HG02678 (cell line): Measurements from ENCODE around the gene RABL3.
"Not testable (repeated sequence)": the region's sequence is repeated elsewhere in the genome, so short reads cannot be mapped to it uniquely, and the experiment has no call there.

Source experiments
- ATAC-seq: cut with Tn5 transposase; IDR thresholded peaks from one replicate; pipeline ENCODE4 v1.9.1; 2021; ENCODE audit warnings: mild to moderate bottlenecking, moderate library complexity; ENCODE audit not compliant: unreplicated experiment

The RABL3 gene

DNA sequence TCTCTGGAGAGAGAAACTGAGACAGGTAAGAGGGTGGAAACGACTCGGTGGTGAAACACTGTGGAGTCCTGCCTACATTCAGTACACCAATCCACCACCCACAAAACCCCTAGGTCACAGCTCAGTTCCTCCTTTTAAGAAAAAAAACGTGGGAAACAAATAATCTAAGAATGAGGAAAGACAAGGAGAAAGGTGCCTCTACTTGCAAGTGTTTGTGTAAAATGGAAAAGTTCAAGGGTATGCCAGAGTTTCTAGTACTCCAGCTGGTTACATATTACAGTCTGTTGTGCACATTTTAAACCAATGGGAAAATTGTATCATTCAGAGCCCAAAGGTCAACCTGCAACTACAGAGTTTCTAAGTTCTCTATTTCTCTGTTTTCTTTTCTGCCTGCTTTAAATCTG is 92.5 kb downstream of the RABL3 start:
- no peak for ATAC-seq

DNA sequence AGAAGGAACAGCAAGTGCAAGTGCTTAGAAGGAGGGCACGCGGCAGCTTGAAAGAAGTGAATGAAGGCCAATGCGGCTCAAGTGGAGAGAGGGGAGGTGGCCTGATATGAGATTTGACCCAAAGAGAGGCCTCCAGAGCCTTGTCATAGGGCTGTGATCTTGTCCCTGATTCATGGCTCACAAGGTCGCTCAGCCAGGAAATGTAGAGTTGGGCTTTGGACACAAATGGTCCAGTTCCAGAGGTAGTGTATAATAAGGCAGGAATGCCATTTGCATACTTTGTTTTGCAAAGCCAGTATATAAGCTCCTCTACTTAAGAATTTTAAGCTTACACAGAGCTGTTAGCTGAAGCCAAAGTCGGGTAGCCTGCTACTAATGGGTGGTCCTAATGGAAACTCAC is 94.0 kb downstream of the RABL3 start:
- no peak for ATAC-seq

DNA sequence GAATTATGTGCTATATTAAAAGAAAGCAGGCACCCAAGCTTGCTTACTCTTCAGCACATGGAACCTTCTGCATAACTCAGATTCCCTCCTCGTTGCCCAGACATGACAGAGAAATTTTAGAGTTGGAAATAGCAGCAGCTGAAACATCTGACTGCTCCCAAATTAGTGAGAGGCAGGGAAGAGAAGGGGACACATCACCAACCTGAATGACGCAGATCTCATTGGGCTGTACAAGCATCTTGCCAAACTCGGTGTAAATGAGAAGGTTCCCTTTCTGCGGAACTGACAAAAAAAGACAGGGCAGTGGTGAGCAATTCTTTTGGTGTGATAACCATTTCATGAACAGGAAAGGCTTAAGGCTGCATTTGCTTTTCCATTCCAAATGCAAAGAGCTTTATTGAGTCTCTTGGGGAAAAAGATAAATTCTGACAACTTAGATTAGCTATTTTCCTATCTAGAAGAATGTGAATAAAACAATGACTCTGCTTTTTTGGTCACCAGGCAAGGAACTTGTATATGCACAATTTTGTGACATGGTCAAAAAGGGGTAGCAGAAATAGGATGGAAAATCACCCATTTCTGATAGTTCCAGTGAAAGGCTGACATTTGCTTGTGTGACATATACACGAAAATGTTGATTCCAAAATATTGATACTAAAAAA is 95.4 kb downstream of the RABL3 start:
- ATAC-seq: no peak

DNA sequence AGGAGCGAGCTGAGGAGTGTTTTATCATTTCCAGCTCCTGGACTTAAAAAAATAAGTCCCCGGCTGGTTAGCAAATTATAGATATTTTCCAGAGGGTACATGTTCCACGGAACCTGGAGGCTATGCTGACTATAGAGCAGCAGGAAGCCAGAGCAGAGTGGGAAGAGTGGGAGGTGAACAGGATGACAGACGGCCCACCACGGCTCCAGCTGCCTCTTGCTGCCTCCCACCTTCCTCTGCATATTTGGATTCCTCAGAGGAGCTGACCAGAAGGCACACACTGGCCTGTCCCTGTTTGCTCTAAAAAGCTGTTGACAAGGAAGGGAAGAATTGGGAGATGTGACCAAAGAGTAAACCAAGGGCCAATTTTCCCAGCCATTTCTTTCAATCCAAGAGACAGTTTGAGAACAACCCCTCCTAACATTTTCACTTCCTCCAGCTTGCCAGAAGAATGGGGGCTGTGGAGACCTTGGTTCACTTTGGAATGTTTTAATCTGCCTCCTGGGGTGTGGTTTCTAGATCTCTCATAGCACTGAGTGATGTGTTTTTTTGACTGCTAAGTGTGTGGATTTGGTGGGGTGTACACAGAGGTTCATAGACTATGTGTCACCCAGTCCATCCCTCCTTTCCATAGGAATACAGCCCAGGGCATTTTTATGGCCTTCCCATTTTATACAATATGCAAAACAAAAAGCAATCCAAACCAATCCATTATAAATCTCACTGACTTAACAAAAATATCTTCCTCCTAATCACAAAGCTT is 97.1 kb downstream of the RABL3 start:
- no peak for ATAC-seq

DNA sequence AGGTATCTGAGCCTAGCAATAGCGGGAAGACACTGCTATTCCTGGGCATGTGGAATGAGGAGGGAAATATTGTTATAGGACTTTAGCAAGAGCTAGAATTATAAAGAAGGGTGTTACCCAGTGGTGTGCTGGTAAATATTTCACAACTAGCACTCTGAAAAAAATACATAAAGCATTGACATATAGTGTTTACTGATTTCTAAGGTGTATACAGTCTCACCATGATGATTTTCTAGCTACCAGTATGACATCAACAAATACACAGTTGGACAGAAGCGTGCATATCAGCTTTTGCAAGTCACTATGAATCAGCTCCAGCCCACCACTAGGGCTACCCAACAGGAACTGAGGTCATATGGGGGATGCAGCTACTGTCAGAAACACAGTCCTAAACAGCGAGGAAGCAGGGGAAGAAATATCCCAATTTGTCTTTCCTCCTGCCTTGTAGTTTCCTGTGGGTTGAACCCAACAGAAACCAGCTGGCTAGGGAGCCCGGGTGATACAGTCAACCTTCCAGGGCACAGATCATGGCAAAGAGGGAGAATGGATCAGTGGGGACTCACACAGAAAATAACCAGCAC is 99.9 kb downstream of the RABL3 start:
- no peak for ATAC-seq

DNA sequence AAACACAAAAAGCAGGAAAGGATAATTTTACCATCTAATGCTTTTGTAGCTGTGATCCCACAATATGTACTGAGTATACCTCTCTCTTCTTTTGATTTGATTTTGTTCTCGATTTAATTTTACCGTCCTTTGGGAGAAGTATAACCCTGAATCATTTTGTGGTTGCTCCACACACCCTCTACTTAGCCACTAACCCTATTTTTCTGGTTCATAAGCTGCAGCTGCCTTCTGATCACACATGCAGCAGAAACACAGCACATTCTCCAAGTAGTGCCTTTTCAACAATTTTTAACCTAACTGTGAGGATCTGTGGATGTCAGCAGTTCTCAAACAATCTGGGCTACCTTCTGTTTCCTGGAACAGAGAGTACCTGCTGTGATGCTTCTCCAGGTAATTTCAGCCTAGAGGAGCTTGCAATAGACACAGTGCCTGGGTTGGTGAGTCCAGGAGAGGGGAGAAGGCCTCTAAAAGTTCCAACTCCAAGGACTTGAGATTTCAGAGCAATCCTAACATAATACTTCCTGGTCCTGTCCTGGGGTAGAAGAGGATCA is 100.5 kb downstream of the RABL3 start:
- ATAC-seq: no peak

DNA sequence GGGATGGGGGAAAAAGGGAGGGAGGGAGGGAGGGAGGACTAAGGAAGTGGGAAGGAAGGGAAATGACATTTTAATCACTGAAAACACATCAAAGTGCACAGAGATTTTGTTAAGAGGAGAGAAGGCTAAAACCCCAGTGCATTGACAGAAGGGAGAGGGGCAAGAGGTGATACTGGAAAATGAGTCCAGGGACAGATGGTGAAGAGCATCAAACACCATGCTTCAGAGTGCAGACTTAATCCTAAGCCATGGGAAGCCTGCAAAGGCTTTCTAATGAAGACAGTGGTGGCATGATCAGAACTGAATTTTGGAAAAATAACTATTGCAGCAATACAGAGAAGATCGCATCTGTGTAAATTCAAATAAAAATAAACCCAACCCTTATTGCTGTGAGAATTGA is 102.1 kb downstream of the RABL3 start:
- no peak for ATAC-seq

DNA sequence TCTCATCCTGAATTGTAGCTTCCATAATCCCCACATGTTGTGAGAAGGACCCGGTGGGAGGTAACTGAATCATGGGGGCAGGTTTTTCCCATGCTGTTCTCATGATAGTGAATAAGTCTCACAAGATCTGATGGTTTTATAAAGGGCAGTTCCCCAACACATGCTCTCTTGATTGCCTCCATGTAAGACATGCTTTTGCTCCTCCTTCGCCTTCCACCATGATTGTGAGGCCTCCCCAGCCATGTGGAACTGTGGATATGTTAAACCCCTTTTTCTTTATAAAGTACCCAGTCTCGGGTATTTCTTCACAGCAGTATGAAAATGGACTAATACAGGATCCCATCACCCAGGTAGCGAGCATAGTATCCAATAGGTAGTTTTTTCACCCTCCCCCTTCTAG is 103.5 kb downstream of the RABL3 start:
- ATAC-seq: not testable (repeated sequence)

DNA sequence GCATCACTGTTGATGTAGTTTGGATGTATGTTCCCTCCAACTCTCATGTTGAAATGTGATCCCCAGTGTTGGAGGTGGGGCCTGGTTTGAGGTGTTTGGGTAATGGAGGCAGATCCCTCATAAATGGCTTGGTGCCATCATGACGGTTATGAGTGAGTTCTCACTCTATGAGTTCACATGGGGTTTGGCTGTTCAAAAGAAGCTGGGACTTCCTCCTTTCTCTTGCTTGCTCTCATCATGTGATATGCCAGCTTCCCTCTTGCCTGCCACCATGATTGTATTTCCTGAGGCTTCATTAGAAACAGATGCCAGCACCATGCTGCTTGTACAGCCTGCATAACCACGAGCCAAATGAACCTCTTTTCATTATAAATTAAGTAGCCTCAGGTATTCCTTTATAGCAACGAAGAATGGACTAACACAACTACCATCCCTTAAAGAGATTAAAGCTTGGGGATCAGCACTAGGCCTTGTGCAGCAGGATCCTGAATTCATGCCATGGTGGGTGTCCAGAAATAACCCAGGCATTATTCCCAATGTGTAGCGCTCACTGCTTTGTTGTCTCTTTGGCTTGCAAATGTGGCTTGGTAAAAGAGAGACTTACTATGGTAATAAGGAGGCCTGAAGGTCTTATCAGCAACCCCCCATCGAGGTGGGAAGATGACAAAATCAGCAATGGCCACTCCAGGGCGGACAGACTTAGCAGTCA is 104.3 kb downstream of the RABL3 start:
- no peak for ATAC-seq

DNA sequence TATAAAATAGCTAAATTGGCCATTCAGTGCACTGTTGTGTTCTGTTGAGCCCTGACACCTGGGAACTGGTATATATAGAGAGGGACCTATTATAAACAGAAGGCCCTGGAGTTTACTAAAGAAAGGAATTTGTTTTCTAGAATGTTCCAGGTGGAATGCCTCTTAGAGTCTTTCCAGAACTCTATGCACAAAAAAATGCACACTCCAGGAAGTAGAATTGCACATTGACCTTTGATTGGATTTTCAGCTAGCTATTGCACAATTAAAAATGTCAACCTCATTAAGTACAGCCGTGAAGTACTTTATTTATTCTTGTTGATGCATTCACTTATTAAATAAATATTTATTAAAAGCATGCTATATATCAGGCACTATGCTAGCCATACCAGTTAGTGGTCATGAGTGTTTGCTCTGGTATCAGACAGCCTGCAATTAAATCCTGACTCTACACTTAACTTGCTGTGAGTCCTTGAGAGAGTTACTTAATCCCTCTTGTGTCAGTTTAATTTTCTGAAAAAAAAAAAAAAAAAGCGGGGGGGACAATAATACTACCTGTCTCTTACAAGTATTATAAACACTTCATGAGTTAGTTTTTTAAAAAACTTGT is 105.4 kb downstream of the RABL3 start:
- no peak for ATAC-seq
